Measurements from ENCODE around the gene EIF2B4. TPM values are rescaled to one million over a fixed set of nuclear protein-coding genes. Genes with fewer than 3 reads are reported as not detected.

Gene EIF2B4
- total and polyA plus RNA-seq, 2 of the 13 experiments (the other 11 are each of a cell fraction or from before 2014, with no cell fraction given) = 91.5 to 96.4 TPM

DNA sequence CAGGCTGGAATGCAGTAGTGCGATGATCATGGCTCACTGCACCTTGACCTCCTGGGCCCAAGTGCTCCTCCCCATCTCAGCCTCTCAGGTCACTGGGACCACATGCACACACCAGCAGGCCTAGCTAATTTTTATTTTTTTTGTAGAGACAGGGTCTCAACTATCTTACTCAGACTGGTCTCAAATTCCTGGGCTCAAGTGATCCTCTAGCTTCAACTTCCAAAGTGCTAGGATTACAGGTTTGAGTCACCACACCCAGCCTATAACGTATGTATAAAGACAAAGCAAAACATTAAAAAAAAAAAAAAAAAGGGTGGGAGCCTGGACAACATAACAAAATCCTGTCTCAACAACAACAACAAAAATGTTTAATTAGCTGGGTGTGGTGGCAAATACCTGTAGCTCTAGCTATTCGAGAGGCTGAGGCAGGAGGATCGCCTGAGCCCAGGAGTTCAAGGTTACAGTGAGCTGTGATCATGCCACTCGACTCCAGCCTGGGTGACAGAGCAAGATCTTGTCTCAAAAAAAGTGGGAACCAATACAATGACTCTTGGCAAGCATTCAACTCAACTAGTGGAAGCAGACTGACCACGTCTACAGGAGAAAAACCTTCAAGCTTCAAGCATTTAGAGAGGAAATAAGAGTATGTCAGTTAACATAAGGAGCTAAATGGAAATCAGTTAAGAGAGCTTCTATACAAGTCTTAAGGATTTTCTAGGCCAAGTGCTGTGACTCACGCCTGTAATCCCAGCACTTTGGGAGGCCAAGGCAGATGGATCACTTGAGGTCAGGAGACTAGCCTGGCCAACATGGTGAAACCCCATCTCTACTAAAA is 16.2 kb downstream of the EIF2B4 start (continued):
- TF ChIP-seq, protein P1, sequence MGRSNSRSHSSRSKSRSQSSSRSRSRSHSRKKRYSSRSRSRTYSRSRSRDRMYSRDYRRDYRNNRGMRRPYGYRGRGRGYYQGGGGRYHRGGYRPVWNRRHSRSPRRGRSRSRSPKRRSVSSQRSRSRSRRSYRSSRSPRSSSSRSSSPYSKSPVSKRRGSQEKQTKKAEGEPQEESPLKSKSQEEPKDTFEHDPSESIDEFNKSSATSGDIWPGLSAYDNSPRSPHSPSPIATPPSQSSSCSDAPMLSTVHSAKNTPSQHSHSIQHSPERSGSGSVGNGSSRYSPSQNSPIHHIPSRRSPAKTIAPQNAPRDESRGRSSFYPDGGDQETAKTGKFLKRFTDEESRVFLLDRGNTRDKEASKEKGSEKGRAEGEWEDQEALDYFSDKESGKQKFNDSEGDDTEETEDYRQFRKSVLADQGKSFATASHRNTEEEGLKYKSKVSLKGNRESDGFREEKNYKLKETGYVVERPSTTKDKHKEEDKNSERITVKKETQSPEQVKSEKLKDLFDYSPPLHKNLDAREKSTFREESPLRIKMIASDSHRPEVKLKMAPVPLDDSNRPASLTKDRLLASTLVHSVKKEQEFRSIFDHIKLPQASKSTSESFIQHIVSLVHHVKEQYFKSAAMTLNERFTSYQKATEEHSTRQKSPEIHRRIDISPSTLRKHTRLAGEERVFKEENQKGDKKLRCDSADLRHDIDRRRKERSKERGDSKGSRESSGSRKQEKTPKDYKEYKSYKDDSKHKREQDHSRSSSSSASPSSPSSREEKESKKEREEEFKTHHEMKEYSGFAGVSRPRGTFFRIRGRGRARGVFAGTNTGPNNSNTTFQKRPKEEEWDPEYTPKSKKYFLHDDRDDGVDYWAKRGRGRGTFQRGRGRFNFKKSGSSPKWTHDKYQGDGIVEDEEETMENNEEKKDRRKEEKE (IDR thresholded peaks at IDR 0.05) = no peak
- no peak for TF ChIP-seq ZNF766 (CRISPR knock-in tag; IDR thresholded peaks at IDR 0.05; ENCODE audit: borderline replicate concordance)
- no peak for TF ChIP-seq ZC3H13 (CRISPR knock-in tag; IDR thresholded peaks at IDR 0.05)
- peak; percentile 22 for TF ChIP-seq MIER3 (CRISPR knock-in tag; IDR thresholded peaks at IDR 0.05; ENCODE audit: borderline replicate concordance)
- TF ChIP-seq CBFB (CRISPR knock-in tag; IDR thresholded peaks at IDR 0.05) = 0 out of 2 replicates have a peak, but pooled peaks have one; percentile 9
- no peak for TF ChIP-seq KAT8 (CRISPR knock-in tag; IDR thresholded peaks at IDR 0.05)
- TF ChIP-seq PHF21A (CRISPR knock-in tag; IDR thresholded peaks at IDR 0.05) = peak; percentile 80
- TF ChIP-seq HNRNPUL1 (IDR thresholded peaks at IDR 0.05; ENCODE audit: low read depth, low read length) = no peak
- 0 out of 2 replicates have a peak, but pooled peaks have one; percentile 20 for TF ChIP-seq NR2F2 (IDR thresholded peaks at IDR 0.05; ENCODE audit: borderline replicate concordance, low read depth)
- no peak for TF ChIP-seq ZNF446 (CRISPR knock-in tag; IDR thresholded peaks at IDR 0.05)
- TF ChIP-seq MTF1 (CRISPR knock-in tag; IDR thresholded peaks at IDR 0.05) = no peak
- no peak for TF ChIP-seq GTF3A (CRISPR knock-in tag; conservative IDR thresholded peaks at IDR 0.05)
- TF ChIP-seq ZNF644 (CRISPR knock-in tag; IDR thresholded peaks at IDR 0.05; ENCODE audit: low read depth) = 0 out of 2 replicates have a peak, but pooled peaks have one; percentile 43
- TF ChIP-seq, protein P2, sequence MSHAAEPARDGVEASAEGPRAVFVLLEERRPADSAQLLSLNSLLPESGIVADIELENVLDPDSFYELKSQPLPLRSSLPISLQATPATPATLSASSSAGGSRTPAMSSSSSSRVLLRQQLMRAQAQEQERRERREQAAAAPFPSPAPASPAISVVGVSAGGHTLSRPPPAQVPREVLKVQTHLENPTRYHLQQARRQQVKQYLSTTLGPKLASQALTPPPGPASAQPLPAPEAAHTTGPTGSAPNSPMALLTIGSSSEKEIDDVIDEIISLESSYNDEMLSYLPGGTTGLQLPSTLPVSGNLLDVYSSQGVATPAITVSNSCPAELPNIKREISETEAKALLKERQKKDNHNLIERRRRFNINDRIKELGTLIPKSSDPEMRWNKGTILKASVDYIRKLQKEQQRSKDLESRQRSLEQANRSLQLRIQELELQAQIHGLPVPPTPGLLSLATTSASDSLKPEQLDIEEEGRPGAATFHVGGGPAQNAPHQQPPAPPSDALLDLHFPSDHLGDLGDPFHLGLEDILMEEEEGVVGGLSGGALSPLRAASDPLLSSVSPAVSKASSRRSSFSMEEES (CRISPR knock-in tag; IDR thresholded peaks at IDR 0.05) = no peak; the same call in none of the 2 replicates
- TF ChIP-seq, protein P3, sequence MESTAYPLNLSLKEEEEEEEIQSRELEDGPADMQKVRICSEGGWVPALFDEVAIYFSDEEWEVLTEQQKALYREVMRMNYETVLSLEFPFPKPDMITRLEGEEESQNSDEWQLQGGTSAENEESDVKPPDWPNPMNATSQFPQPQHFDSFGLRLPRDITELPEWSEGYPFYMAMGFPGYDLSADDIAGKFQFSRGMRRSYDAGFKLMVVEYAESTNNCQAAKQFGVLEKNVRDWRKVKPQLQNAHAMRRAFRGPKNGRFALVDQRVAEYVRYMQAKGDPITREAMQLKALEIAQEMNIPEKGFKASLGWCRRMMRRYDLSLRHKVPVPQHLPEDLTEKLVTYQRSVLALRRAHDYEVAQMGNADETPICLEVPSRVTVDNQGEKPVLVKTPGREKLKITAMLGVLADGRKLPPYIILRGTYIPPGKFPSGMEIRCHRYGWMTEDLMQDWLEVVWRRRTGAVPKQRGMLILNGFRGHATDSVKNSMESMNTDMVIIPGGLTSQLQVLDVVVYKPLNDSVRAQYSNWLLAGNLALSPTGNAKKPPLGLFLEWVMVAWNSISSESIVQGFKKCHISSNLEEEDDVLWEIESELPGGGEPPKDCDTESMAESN (CRISPR knock-in tag; conservative IDR thresholded peaks at IDR 0.05) = peak; percentile 27; the same call in 1 of the 2 replicates
- no peak for TF ChIP-seq RCOR2 (CRISPR knock-in tag; IDR thresholded peaks at IDR 0.05)
- no peak for TF ChIP-seq ZBTB21 (CRISPR knock-in tag; IDR thresholded peaks at IDR 0.05)
- TF ChIP-seq PTBP1 (IDR thresholded peaks at IDR 0.05; ENCODE audit: low read depth, low read length, poor library complexity, severe bottlenecking) = no peak
- no peak for TF ChIP-seq PHF20 (CRISPR knock-in tag; IDR thresholded peaks at IDR 0.05)
- peak; percentile 16; the same call in 1 of the 2 replicates for TF ChIP-seq PITX1 (CRISPR knock-in tag; IDR thresholded peaks at IDR 0.05)
- TF ChIP-seq, protein P4, sequence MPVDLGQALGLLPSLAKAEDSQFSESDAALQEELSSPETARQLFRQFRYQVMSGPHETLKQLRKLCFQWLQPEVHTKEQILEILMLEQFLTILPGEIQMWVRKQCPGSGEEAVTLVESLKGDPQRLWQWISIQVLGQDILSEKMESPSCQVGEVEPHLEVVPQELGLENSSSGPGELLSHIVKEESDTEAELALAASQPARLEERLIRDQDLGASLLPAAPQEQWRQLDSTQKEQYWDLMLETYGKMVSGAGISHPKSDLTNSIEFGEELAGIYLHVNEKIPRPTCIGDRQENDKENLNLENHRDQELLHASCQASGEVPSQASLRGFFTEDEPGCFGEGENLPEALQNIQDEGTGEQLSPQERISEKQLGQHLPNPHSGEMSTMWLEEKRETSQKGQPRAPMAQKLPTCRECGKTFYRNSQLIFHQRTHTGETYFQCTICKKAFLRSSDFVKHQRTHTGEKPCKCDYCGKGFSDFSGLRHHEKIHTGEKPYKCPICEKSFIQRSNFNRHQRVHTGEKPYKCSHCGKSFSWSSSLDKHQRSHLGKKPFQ (CRISPR knock-in tag; IDR thresholded peaks at IDR 0.05; ENCODE audit: insufficient replicate concordance) = peak; percentile 88
- no peak for TF ChIP-seq IRX3 (CRISPR knock-in tag; IDR thresholded peaks at IDR 0.05; ENCODE audit: borderline replicate concordance, low read depth)
- TF ChIP-seq BRD4 (CRISPR knock-in tag; IDR thresholded peaks at IDR 0.05) = no peak
